Measurements from ENCODE around the gene PCDHGA7.
"Not testable (repeated sequence)": the region's sequence is repeated elsewhere in the genome, so short reads cannot be mapped to it uniquely, and the experiment has no call there.

Gene PCDHGA7

GRCh38 chr5:141356950-141357349, 25.6 kb upstream of the PCDHGA7 start:
- Mint-ChIP-seq H3K4me1 (ENCODE audit: low read depth) (peaks cover 2% of the 10 kb centered on the region), H3K27me3 (peaks cover 91% of the 10 kb centered on the region), H3K27ac (no peak overlapping the region), H3K36me3 (ENCODE audit: low read depth) (peaks cover 17% of the 10 kb centered on the region), H3K4me3 (no peak overlapping the region), H3K9me3 (peaks cover 41% of the 10 kb centered on the region)
- no peak for DNase-seq

- peaks cover 93% of the 10 kb centered on the region for H3K27me3 Mint-ChIP-seq
- peak within 1 kb of the TSS; percentile 50 for H3K4me3 Mint-ChIP-seq
- H3K4me1 Mint-ChIP-seq (ENCODE audit: low read depth): peaks cover 2% of the 10 kb centered on the region
- no peak within 1 kb of the TSS for H3K27ac Mint-ChIP-seq
- H3K9me3 Mint-ChIP-seq: peaks cover 59% of the 10 kb centered on the region
- DNase-seq: no peak
- peaks cover 27% of the 10 kb centered on the region for H3K36me3 Mint-ChIP-seq (ENCODE audit: low read depth)
Observed at GRCh38 chr5:141359790-141360426, 22.6 kb upstream of the PCDHGA7 start, which contains the start of gene PCDHGB2. Gene PCDHGB2, plus strand, starts transcription at chr5:141359994. Its CDS starts 142 bp downstream, at chr5:141360136.

DNA sequence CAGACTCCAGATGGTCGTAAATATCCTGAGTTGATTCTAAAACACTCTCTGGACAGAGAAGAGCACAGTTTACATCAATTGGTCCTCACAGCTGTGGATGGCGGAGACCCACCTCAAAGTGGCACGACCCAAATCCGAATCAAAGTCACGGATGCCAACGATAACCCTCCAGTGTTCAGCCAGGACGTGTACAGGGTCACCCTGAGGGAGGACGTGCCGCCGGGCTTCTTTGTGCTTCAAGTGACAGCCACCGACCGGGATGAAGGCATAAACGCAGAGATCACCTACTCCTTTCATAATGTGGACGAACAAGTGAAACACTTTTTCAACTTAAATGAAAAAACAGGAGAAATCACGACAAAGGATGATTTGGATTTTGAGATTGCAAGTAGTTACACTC, 21.9 kb upstream of the PCDHGA7 start:
- peaks cover 31% of the 10 kb centered on the region for H3K36me3 Mint-ChIP-seq (ENCODE audit: low read depth)
- DNase-seq: no peak
- H3K9me3 Mint-ChIP-seq: peaks cover 61% of the 10 kb centered on the region
- peaks cover 93% of the 10 kb centered on the region for H3K27me3 Mint-ChIP-seq
- H3K4me1 Mint-ChIP-seq (ENCODE audit: low read depth): peaks cover 2% of the 10 kb centered on the region
- H3K4me3 Mint-ChIP-seq: no peak overlapping the region
- no peak overlapping the region for H3K27ac Mint-ChIP-seq

- H3K9me3 Mint-ChIP-seq: peaks cover 56% of the 10 kb centered on the region
- peaks cover 89% of the 10 kb centered on the region for H3K27me3 Mint-ChIP-seq
- no peak overlapping the region for H3K4me3 Mint-ChIP-seq
Observed at GRCh38 chr5:141362719-141363118, 19.8 kb upstream of the PCDHGA7 start.

DNA sequence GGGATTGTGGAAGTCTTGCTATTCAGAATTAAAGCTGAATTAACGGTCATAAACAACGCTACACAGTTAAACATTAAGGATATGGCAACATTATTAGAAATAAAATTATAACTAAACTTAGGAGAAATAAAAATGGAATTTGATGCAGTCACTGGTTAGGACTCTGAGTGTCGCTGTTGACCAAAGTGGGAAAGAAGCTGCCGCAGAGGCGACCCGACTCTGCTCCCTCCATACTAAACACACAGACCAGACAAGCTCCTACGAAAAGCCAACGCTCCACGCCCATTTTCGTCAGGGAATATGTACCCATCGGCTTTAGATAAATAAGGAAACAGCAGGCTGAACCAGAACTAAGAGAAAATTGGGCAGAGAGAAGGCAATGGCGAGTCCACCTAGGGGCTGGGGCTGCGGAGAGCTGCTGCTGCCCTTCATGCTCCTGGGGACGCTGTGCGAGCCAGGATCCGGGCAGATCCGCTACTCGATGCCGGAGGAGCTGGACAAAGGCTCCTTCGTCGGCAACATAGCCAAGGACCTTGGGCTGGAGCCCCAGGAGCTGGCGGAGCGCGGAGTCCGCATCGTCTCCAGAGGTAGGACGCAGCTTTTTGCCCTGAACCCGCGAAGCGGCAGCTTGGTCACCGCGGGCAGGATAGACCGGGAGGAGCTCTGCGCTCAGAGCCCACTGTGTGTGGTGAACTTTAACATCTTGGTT, 18.4 kb upstream of the PCDHGA7 start, which contains the start of gene PCDHGA5:
PCDHGA5 (plus strand) TSS at position 211 of the 709 bp plus-strand sequence; CDS start at position 380, 169 bp downstream.
- Mint-ChIP-seq H3K4me1 (ENCODE audit: low read depth) (peaks cover 2% of the 10 kb centered on the region), H3K27ac (no peak within 1 kb of the TSS), H3K4me3 (no peak within 1 kb of the TSS), H3K36me3 (ENCODE audit: low read depth) (peaks cover 31% of the 10 kb centered on the region), H3K9me3 (peaks cover 51% of the 10 kb centered on the region), H3K27me3 (peaks cover 89% of the 10 kb centered on the region)
- no peak for DNase-seq

More at GRCh38 chr5:141362719-141363118, 19.8 kb upstream of the PCDHGA7 start:
- no peak for DNase-seq
- Mint-ChIP-seq H3K4me1 (ENCODE audit: low read depth) (peaks cover 2% of the 10 kb centered on the region), H3K36me3 (ENCODE audit: low read depth) (peaks cover 31% of the 10 kb centered on the region), H3K27ac (no peak overlapping the region)

GRCh38 chr5:141366016-141366896, 16.3 kb upstream of the PCDHGA7 start:
- H3K36me3 Mint-ChIP-seq (ENCODE audit: low read depth): peaks cover 31% of the 10 kb centered on the region
- H3K27ac Mint-ChIP-seq: no peak overlapping the region
- H3K4me3 Mint-ChIP-seq: no peak overlapping the region
- peaks cover 5% of the 10 kb centered on the region for H3K4me1 Mint-ChIP-seq (ENCODE audit: low read depth)
- H3K9me3 Mint-ChIP-seq: peaks cover 52% of the 10 kb centered on the region
- H3K27me3 Mint-ChIP-seq: peaks cover 90% of the 10 kb centered on the region
- DNase-seq: no peak

GRCh38 chr5:141369994-141370848, 12.3 kb upstream of the PCDHGA7 start, which contains the start of gene PCDHGB3:
Gene PCDHGB3, plus strand, starts transcription at chr5:141370242. Its CDS starts 153 bp downstream, at chr5:141370395.
- no peak within 1 kb of the TSS for H3K27ac Mint-ChIP-seq
- peaks cover 93% of the 10 kb centered on the region for H3K27me3 Mint-ChIP-seq
- H3K9me3 Mint-ChIP-seq: peaks cover 36% of the 10 kb centered on the region
- no peak for DNase-seq
- peaks cover 25% of the 10 kb centered on the region for H3K36me3 Mint-ChIP-seq (ENCODE audit: low read depth)
- H3K4me1 Mint-ChIP-seq (ENCODE audit: low read depth): peaks cover 8% of the 10 kb centered on the region
- peak within 1 kb of the TSS; percentile 71 for H3K4me3 Mint-ChIP-seq

- H3K4me3 Mint-ChIP-seq: no peak overlapping the region
- peaks cover 8% of the 10 kb centered on the region for H3K4me1 Mint-ChIP-seq (ENCODE audit: low read depth)
- DNase-seq: no peak
- H3K27me3 Mint-ChIP-seq: peaks cover 90% of the 10 kb centered on the region
- no peak overlapping the region for H3K27ac Mint-ChIP-seq
- H3K36me3 Mint-ChIP-seq (ENCODE audit: low read depth): peaks cover 23% of the 10 kb centered on the region
- H3K9me3 Mint-ChIP-seq: peaks cover 35% of the 10 kb centered on the region
Observed at GRCh38 chr5:141371572-141372475, 10.7 kb upstream of the PCDHGA7 start.

GRCh38 chr5:141373673-141374317, 8.7 kb upstream of the PCDHGA7 start, which contains the start of gene PCDHGA6:
Gene PCDHGA6, plus strand, starts transcription at chr5:141373891. Its CDS starts 193 bp downstream, at chr5:141374084.
- H3K27me3 Mint-ChIP-seq: peaks cover 82% of the 10 kb centered on the region
- no peak within 1 kb of the TSS for H3K27ac Mint-ChIP-seq
- H3K4me1 Mint-ChIP-seq (ENCODE audit: low read depth): peaks cover 8% of the 10 kb centered on the region
- peaks cover 27% of the 10 kb centered on the region for H3K36me3 Mint-ChIP-seq (ENCODE audit: low read depth)
- peak within 1 kb of the TSS; percentile 17 for H3K4me3 Mint-ChIP-seq
- peaks cover 37% of the 10 kb centered on the region for H3K9me3 Mint-ChIP-seq
- DNase-seq: no peak

DNA sequence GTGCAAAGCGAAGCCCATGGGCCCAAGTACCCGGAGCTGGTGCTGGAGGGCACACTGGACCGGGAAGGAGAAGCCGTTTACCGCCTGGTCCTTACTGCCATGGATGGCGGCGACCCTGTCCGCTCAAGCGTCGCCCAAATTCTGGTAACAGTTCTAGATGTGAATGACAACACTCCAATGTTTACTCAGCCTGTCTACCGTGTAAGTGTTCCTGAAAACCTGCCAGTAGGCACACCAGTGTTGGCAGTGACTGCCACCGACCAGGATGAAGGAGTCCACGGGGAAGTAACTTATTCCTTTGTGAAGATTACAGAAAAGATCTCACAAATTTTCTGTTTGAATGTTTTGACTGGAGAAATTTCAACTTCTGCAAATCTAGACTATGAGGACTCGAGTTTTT, 7.9 kb upstream of the PCDHGA7 start:
- no peak for DNase-seq
- Mint-ChIP-seq H3K27ac (no peak overlapping the region), H3K36me3 (ENCODE audit: low read depth) (peaks cover 27% of the 10 kb centered on the region), H3K9me3 (peaks cover 37% of the 10 kb centered on the region), H3K4me3 (no peak overlapping the region), H3K27me3 (peaks cover 78% of the 10 kb centered on the region), H3K4me1 (ENCODE audit: low read depth) (peaks cover 8% of the 10 kb centered on the region)

DNA sequence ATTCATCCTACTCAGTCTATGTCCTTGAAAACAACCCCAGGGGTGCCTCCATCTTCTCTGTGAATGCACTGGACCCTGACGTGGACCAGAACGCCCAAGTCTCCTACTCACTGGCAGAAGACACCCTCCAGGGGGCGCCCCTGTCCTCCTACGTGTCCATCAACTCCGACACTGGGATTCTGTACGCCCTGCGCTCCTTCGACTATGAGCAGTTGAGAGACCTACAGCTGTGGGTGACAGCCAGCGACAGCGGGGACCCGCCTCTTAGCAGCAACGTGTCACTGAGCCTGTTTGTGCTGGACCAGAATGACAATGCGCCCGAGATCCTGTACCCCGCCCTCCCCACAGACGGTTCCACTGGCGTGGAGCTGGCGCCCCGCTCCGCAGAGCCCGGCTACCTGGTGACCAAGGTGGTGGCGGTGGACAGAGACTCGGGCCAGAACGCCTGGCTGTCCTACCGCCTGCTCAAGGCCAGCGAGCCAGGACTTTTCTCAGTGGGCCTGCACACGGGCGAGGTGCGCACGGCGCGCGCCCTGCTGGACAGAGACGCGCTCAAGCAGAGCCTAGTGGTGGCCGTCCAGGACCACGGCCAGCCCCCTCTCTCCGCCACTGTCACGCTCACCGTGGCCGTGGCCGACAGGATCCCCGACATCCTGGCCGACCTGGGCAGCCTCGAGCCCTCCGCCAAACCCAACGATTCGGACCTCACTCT, 6.9 kb upstream of the PCDHGA7 start:
- H3K36me3 Mint-ChIP-seq (ENCODE audit: low read depth): peaks cover 21% of the 10 kb centered on the region
- H3K4me3 Mint-ChIP-seq; DNase-seq; H3K4me1 Mint-ChIP-seq (ENCODE audit: low read depth); H3K27ac Mint-ChIP-seq: not testable (repeated sequence)
- peaks cover 78% of the 10 kb centered on the region for H3K27me3 Mint-ChIP-seq
- H3K9me3 Mint-ChIP-seq: peaks cover 31% of the 10 kb centered on the region

DNA sequence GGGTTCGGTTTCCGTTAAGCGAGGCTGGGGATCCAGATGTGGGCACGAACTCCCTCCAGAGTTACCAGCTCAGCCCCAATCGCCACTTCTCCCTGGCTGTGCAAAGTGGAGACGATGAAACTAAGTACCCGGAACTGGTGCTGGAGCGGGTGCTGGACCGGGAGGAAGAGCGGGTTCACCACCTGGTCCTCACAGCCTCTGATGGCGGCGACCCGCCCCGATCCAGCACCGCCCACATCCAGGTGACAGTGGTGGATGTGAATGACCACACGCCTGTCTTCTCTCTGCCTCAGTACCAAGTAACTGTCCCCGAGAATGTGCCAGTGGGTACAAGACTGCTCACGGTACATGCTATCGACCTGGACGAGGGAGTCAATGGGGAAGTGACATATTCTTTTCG, 803 bp downstream of the PCDHGA7 start:
- Mint-ChIP-seq H3K4me3 (no peak overlapping the region), H3K27ac (no peak overlapping the region), H3K4me1 (ENCODE audit: low read depth) (no peaks in the 10 kb centered on the region), H3K27me3 (peaks cover 79% of the 10 kb centered on the region), H3K9me3 (peaks cover 35% of the 10 kb centered on the region), H3K36me3 (ENCODE audit: low read depth) (peaks cover 9% of the 10 kb centered on the region)
- DNase-seq: no peak
